Psoas muscle (tissue), 8 donors: Measurements from ENCODE around the gene ERCC1. TPM values are rescaled to one million over a fixed set of nuclear protein-coding genes. Genes with fewer than 3 reads are reported as not detected.

ENCODE experiments used
- ATAC-seq, 4 donors: fragments of 200-7000 bp; cut with Tn5 transposase; one replicate each; pipeline ENCODE4 v1.9.1; 2020; ENCODE audit warnings: moderate library complexity in 3 of 4, mild to moderate bottlenecking in 2 of 4
- DNase-seq, 2 donors: peaks; one replicate each; pipeline ENCODE4 v3.0.0-alpha.2; 2020
- H3K27ac ChIP-seq: fragments of 200-600 bp; one replicate; pipeline ENCODE4 v1.8.0; 2022
- H3K27me3 ChIP-seq, 3 donors: fragments of 200-600 bp in 1 of 3; one replicate each; pipeline versions ENCODE4 v1.6.1 to v1.8.0; 2013 to 2022; ENCODE audit warnings: low read length in 2 of 3, mild to moderate bottlenecking in 2 of 3, moderate library complexity in 1 of 3; ENCODE audit not compliant: insufficient read depth in 3 of 3
- H3K36me3 ChIP-seq, 2 donors: fragments of 200-600 bp in 1 of 2; one replicate each; pipeline versions ENCODE4 v1.6.1 to v1.8.0; 2013 to 2022; ENCODE audit warnings: low read depth in 1 of 2, mild to moderate bottlenecking in 1 of 2, moderate library complexity in 1 of 2; ENCODE audit not compliant: insufficient read depth in 1 of 2
- H3K4me1 ChIP-seq: fragments of 200-600 bp; one replicate; pipeline ENCODE4 v1.8.0; 2022
- H3K4me3 ChIP-seq: fragments of 200-600 bp; one replicate; pipeline ENCODE4 v1.8.0; 2022; ENCODE audit warnings: mild to moderate bottlenecking
- H3K9me3 ChIP-seq: fragments of 200-600 bp; one replicate; pipeline ENCODE4 v1.8.0; 2022
- CTCF ChIP-seq: fragments of 200-600 bp; IDR thresholded peaks from one replicate; pipeline ENCODE4 v1.8.0; 2022; ENCODE audit warnings: antibody characterized with exemption
- WGBS, 3 donors: extraction: QIAGEN DNeasy Blood & Tissue Kit; methylation state at CpG; one replicate each; pipeline versions ENCODE4 v1.1.6 to v1.1.7; 2013; 5-methylcytosine and 5-hydroxymethylcytosine counted together
- intact Hi-C, 2 donors: fragments of 100-400 bp; cut with DNase I; formaldehyde crosslinking; loops; one replicate each; pipeline versions ENCODE4 v1.11.0 to v1.14.2; 2022
- long read RNA-seq, 2 donors: library from polyadenylated mRNA; unstranded; transcript quantifications; one replicate each; pipeline ENCODE4 v2.0.0, GENCODE V29; 2021
- polyA plus RNA-seq, 3 donors: library from polyadenylated mRNA; stranded (reverse); fragments of 200-250 nt; gene quantifications; one replicate each; pipeline ENCODE4 v1.2.3, GENCODE V29; 2013
- total RNA-seq, 4 donors: library from RNA; stranded (reverse); fragmentation: NEBNext Ultra II Directional in 2 of 4; extraction: Animal tissue kit (Norgen Biotek cat#: 25700) in 2 of 4; gene quantifications; one replicate each; pipeline versions ENCODE4 v1.2.1 to v1.2.4, GENCODE V29; 2021 to 2023
- donor health status: healthy with polysubstance abuse.
- donor health status: DM: no; HTN: no; CAD: no; lungs with moderate emphysema.
- donor health status: Bipolar disorder and iron deficiency.
- donor health status: healthy.
- donor health status: DM: yes; HTN: yes; CAD: no.
- donor health status: DM: no; HTN: no; CAD: no.
- donor health status: DM: no; HTN: no; CAD: no.
- donor health status: DM: yes; HTN: yes; CAD: no.

The ERCC1 gene
- total RNA-seq (100 to 1,000 TPM in 1 of 4 donors, 10 to 100 TPM in 3; 59.5 to 145 (median 74.2) TPM), polyA plus RNA-seq (1,000 to 10,000 TPM in 1 of 3 donors, 10 to 100 TPM in 2; 84.6 to 2,153 (median 96.4) TPM)
- long read RNA-seq, donor 1, transcript ERCC1-202 (10 exons, 3,828 nt), result major isoform, 9 of 30 reads
- long read RNA-seq, donor 1, partial matches to known transcripts, result 9 of 30 reads
- long read RNA-seq, donor 1, other reads (novel, unspliced or antisense), result 8 of 30 reads
- long read RNA-seq, donor 2, transcript ERCC1-208 (10 exons, 1,453 nt), result major isoform, 40 of 91 reads
- long read RNA-seq, donor 2, transcript ERCC1-202 (10 exons, 3,828 nt), result minor isoform, 12 of 91 reads
- long read RNA-seq, donor 2, partial matches to known transcripts, result 20 of 91 reads
- long read RNA-seq, donor 2, other reads (novel, unspliced or antisense), result 15 of 91 reads

GRCh38 chr19:45423589-45424190 lies at the start of gene ERCC1:
ERCC1 (minus strand) TSS chr19:45423917; CDS start chr19:45423374, 543 bp downstream.
- ATAC-seq (peak; percentile 70 to 83 (median 78)), DNase-seq (peak; percentile 95)
- Histone ChIP-seq H3K4me3 (peak within 1 kb of the TSS; percentile 65), H3K4me1 (peaks cover 23% of the 10 kb centered on the region), H3K27ac (peak within 1 kb of the TSS; percentile 94), H3K9me3 (no peaks in the 10 kb centered on the region), H3K36me3 (peaks cover 0 to 25% of the 10 kb centered on the region in 2 donors), H3K27me3 (no peaks in the 10 kb centered on the region)
- intact Hi-C loops, result no loop called here
- 0 to 1% (median 0%) methylated on average over 36 to 37 of the region's 37 CpGs for WGBS, 3 donors
- no peak for TF ChIP-seq CTCF

GRCh38 chr19:45473367-45473681 lies 49.6 kb upstream of the ERCC1 start:
- ATAC-seq (no peak), DNase-seq (no peak)
- Histone ChIP-seq H3K27ac (no peak overlapping the region), H3K9me3 (no peaks in the 10 kb centered on the region), H3K27me3 (no peaks in the 10 kb centered on the region), H3K4me3 (no peak overlapping the region), H3K4me1 (peaks cover 19% of the 10 kb centered on the region), H3K36me3 (no peaks in the 10 kb centered on the region)
- WGBS, 3 donors, result 38 to 50% (median 48%) methylated on average over 5 of the region's 5 CpGs
- intact Hi-C loops, result no loop called here
- no peak for TF ChIP-seq CTCF

GRCh38 chr19:45472563-45473366 lies 49.0 kb upstream of the ERCC1 start:
- Histone ChIP-seq H3K4me3 (peak overlapping the region; percentile 18), H3K27me3 (no peaks in the 10 kb centered on the region), H3K4me1 (peaks cover 15% of the 10 kb centered on the region), H3K9me3 (no peaks in the 10 kb centered on the region), H3K27ac (no peak overlapping the region), H3K36me3 (no peaks in the 10 kb centered on the region)
- intact Hi-C loops, result no loop called here
- no peak for ATAC-seq
- no peak for TF ChIP-seq CTCF
- DNase-seq, result no peak
- WGBS, 3 donors, result 53 to 56% (median 54%) methylated on average over 43 to 44 of the region's 44 CpGs

GRCh38 chr19:45471931-45472562 lies 48.3 kb upstream of the ERCC1 start:
- ATAC-seq, result no peak
- Histone ChIP-seq H3K27ac (no peak overlapping the region), H3K9me3 (no peaks in the 10 kb centered on the region), H3K4me1 (peaks cover 11% of the 10 kb centered on the region), H3K4me3 (no peak overlapping the region), H3K36me3 (no peaks in the 10 kb centered on the region), H3K27me3 (no peaks in the 10 kb centered on the region)
- whole genome bisulfite sequencing, 3 donors, result 62 to 73% (median 64%) methylated on average over 7 of the region's 7 CpGs
- intact Hi-C loops, result no loop called here
- no peak for TF ChIP-seq CTCF
- no peak for DNase-seq
